ENCODE measurements around the gene RBM12. TPM values are rescaled to one million over a fixed set of nuclear protein-coding genes. Genes with fewer than 3 reads are reported as not detected.

Gene RBM12
- total and polyA plus RNA-seq, 2 donors (not counting 1 experiment from before 2014, with no cell fraction given) = 52.7 to 144 TPM

DNA sequence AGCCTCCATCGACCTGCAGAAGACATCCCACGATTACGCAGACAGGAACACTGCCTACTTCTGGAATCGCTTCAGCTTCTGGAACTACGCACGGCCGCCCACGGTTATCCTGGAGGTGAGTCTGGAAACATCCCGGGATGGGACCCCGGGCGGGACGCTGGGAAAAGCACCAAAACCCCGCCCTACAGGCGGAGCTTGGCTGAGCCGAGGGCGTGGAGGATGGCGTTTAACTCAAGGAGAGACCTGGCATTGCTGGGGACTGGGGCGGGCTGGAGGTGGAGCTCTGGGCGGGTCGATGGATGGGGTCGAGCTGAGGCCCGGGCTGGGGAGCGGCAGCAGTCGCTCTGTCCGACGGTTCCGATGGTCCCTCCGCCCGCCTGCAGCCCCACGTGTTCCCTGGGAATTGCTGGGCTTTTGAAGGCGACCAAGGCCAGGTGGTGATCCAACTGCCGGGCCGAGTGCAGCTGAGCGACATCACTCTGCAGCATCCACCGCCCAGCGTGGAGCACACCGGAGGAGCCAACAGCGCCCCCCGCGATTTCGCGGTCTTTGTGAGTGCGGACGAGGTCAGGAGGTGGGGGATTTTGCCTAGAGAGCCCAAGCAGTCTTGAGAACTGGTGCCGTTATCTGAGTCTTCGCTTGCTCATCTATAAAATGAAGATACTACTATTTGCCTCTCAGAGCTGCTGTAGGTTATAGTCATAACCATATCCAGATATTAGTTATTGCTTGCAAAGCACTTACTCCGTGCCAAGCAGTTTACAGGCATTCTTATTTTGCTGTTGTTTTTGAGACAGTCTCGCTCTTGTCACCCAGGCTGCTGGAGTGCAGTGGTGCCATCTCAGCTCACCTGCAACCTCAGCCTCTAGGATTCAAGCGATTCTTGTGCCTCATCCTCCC lies 45.3 kb downstream of the RBM12 start:
- peak overlapping the region; percentile 95 for H3K4me3 Mint-ChIP-seq
- ChIA-PET POLR2A (interaction anchor here (0.5 to 4.6 kb wide), 6 partner anchors 14 to 123 kb away, joined by 3 to 38 read pairs (median 3); partner anchors contain the start of genes CPNE1, RBM12 and RBM39), CTCF (interaction anchor here (0.6 to 3.4 kb wide), 23 partner anchors 9 to 265 kb away, joined by 3 to 25 read pairs (median 4); partner anchors contain the start of genes NFS1, RBM39 and ROMO1)
- H3K9me3 Mint-ChIP-seq (ENCODE audit: insufficient read depth) = no peaks in the 10 kb centered on the region
- intact Hi-C loops (cut with micrococcal nuclease) = loop anchor here (2.0 to 5.0 kb wide), 4 partner anchors 127 to 472 kb away; partner anchors contain the start of genes EDEM2 and UQCC1
- H3K27me3 Mint-ChIP-seq = no peaks in the 10 kb centered on the region
- H3K27ac Mint-ChIP-seq = peak overlapping the region; percentile 78
- H3K9ac ChIP-seq (ENCODE audit: low read length) = peak overlapping the region; percentile 71
- H3K79me2 ChIP-seq (ENCODE audit: control insufficient read depth, insufficient read depth, low read length) = no peaks in the 10 kb centered on the region
- peaks cover 0 to 5% (median 0%) of the 10 kb centered on the region in 3 donors for H3K9me3 ChIP-seq (ENCODE audit: control extremely low read depth in 1 of 3, control insufficient read depth in 2 of 3, insufficient read depth in 1 of 3, low read length in 2 of 3)
- no peaks in the 10 kb centered on the region for H3K36me3 ChIP-seq (replicated peaks in 1 of 2; ENCODE audit: control extremely low read depth in 1 of 2, control insufficient read depth in 1 of 2, extremely low read depth in 1 of 2, insufficient read depth in 2 of 2, low read length in 1 of 2)
- peak overlapping the region; percentile 65 for H2AFZ ChIP-seq (ENCODE audit: insufficient read depth, low read depth, low read length, poor library complexity, severe bottlenecking)
- H4K20me1 ChIP-seq (ENCODE audit: control insufficient read depth, insufficient read depth, low read length, poor library complexity, severe bottlenecking) = peaks cover 8% of the 10 kb centered on the region
- H3K27ac ChIP-seq (ENCODE audit: low read length in 2 of 2) = no peak overlapping the region
- peak; percentile 18 for ATAC-seq (ENCODE audit: low read depth)
- WGBS (ENCODE audit: insufficient coverage) = 3% methylated on average over 45 of the region's 49 CpGs
- peaks cover 0 to 5% (median 2%) of the 10 kb centered on the region in 4 experiments for H3K27me3 ChIP-seq (replicated peaks in 1 of 4; ENCODE audit: control extremely low read depth in 1 of 4, control insufficient read depth in 3 of 4, insufficient read depth in 4 of 4, low read length in 3 of 4)
- DNase-seq = peak; percentile 90
- peak overlapping the region; percentile 100 for H3K4me2 ChIP-seq (replicated peaks; ENCODE audit: low read depth, low read length, poor library complexity, severe bottlenecking)
- H3K4me1 Mint-ChIP-seq = peaks cover 36% of the 10 kb centered on the region
- no peak for TF ChIP-seq EZH2 (IDR thresholded peaks at IDR 0.05; ENCODE audit: borderline replicate concordance, insufficient read depth, low read depth, low read length, poor library complexity, severe bottlenecking)
- TF ChIP-seq, protein P1, sequence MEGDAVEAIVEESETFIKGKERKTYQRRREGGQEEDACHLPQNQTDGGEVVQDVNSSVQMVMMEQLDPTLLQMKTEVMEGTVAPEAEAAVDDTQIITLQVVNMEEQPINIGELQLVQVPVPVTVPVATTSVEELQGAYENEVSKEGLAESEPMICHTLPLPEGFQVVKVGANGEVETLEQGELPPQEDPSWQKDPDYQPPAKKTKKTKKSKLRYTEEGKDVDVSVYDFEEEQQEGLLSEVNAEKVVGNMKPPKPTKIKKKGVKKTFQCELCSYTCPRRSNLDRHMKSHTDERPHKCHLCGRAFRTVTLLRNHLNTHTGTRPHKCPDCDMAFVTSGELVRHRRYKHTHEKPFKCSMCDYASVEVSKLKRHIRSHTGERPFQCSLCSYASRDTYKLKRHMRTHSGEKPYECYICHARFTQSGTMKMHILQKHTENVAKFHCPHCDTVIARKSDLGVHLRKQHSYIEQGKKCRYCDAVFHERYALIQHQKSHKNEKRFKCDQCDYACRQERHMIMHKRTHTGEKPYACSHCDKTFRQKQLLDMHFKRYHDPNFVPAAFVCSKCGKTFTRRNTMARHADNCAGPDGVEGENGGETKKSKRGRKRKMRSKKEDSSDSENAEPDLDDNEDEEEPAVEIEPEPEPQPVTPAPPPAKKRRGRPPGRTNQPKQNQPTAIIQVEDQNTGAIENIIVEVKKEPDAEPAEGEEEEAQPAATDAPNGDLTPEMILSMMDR (IDR thresholded peaks at IDR 0.05) = peak; percentile 84
- peak overlapping the region; percentile 28 to 72 (median 55) for H3K4me3 ChIP-seq (ENCODE audit: control extremely low read depth in 1 of 5, extremely low read depth in 1 of 5, insufficient read depth in 1 of 5, low read depth in 2 of 5, low read length in 4 of 5)
- H3K4me1 ChIP-seq (ENCODE audit: control insufficient read depth in 2 of 2, insufficient read depth in 2 of 2, low read length in 2 of 2) = peaks cover 23 to 39% of the 10 kb centered on the region in 2 donors
